ENCODE results near the gene CST6. TPM values are rescaled to one million over a fixed set of nuclear protein-coding genes. Genes with fewer than 3 reads are reported as not detected.

CST6 gene
- total and polyA plus RNA-seq, 4 donors: not detected

DNA sequence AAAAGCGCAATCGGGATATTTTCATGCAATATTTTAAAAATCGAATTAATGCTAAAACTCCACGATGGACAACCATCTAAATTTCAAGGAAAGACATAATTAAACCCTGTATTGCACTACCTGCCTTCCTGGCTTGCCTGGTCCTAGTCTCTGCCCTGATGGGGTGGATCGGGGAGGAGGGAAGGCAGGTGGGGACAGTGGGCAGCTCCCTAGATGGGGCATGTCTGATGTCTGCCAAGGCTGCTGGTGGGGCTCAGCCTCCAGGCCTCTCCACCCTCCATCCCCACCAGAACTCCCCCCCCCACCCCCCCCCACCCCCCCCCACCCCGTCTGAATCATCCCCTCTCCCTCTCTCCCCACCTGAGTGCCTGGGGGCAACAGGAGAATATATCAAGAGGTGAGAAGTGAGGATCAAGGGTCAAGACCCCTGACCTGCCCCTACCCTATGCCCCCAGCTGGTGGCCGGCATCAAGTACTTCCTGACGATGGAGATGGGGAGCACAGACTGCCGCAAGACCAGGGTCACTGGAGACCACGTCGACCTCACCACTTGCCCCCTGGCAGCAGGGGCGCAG lies 650 bp downstream of the CST6 start (continued):
- TF ChIP-seq, protein P1, sequence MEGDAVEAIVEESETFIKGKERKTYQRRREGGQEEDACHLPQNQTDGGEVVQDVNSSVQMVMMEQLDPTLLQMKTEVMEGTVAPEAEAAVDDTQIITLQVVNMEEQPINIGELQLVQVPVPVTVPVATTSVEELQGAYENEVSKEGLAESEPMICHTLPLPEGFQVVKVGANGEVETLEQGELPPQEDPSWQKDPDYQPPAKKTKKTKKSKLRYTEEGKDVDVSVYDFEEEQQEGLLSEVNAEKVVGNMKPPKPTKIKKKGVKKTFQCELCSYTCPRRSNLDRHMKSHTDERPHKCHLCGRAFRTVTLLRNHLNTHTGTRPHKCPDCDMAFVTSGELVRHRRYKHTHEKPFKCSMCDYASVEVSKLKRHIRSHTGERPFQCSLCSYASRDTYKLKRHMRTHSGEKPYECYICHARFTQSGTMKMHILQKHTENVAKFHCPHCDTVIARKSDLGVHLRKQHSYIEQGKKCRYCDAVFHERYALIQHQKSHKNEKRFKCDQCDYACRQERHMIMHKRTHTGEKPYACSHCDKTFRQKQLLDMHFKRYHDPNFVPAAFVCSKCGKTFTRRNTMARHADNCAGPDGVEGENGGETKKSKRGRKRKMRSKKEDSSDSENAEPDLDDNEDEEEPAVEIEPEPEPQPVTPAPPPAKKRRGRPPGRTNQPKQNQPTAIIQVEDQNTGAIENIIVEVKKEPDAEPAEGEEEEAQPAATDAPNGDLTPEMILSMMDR (IDR thresholded peaks at IDR 0.05; ENCODE audit: low read depth, low read length, missing input control): no peak
- TF ChIP-seq SP1 (IDR thresholded peaks at IDR 0.05) (no peak), TAF1 (conservative IDR thresholded peaks at IDR 0.05) (no peak), REST (IDR thresholded peaks at IDR 0.05) (no peak), EGR1 (IDR thresholded peaks at IDR 0.05; ENCODE audit: low read depth in 2 of 2) (no peak), FOXA2 (IDR thresholded peaks at IDR 0.05) (no peak)

GRCh38 chr11:66012946-66013761 lies 1.3 kb downstream of the CST6 start:
- TF ChIP-seq NR2F2 (IDR thresholded peaks at IDR 0.05) (no peak), SP1 (IDR thresholded peaks at IDR 0.05) (no peak), HNF4G (IDR thresholded peaks at IDR 0.05) (no peak), GABPA (IDR thresholded peaks at IDR 0.05 in 1 of 2, conservative IDR thresholded peaks at IDR 0.05 in 1 of 2) (no peak), EGR1 (IDR thresholded peaks at IDR 0.05; ENCODE audit: low read depth in 2 of 2) (no peak), TAF1 (conservative IDR thresholded peaks at IDR 0.05) (no peak), YY1 (IDR thresholded peaks at IDR 0.05) (no peak), FOXA1 (IDR thresholded peaks at IDR 0.05) (no peak), REST (IDR thresholded peaks at IDR 0.05) (no peak), JUND (IDR thresholded peaks at IDR 0.05) (no peak), FOXA2 (IDR thresholded peaks at IDR 0.05) (no peak), HNF4A (conservative IDR thresholded peaks at IDR 0.05) (no peak), ZBTB33 (IDR thresholded peaks at IDR 0.05) (no peak)
- TF ChIP-seq, protein P2, sequence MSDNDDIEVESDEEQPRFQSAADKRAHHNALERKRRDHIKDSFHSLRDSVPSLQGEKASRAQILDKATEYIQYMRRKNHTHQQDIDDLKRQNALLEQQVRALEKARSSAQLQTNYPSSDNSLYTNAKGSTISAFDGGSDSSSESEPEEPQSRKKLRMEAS (IDR thresholded peaks at IDR 0.05): no peak
- H3K4me3 ChIP-seq (ENCODE audit: low read depth in 1 of 3, low read length in 3 of 3): no peak overlapping the region
- H3K9ac ChIP-seq (ENCODE audit: low read depth in 1 of 2, low read length in 2 of 2): no peak overlapping the region
- H3K36me3 ChIP-seq (ENCODE audit: control insufficient read depth in 4 of 4, insufficient read depth in 3 of 4, low read depth in 1 of 4, low read length in 3 of 4): no peaks in the 10 kb centered on the region
- H3K9me3 ChIP-seq (ENCODE audit: control insufficient read depth in 4 of 4, low read length in 3 of 4): no peaks in the 10 kb centered on the region
- H3K27ac ChIP-seq (ENCODE audit: low read depth in 1 of 2, low read length in 2 of 2): no peak overlapping the region
- peaks cover 0 to 14% (median 0%) of the 10 kb centered on the region in 4 donors for H3K27me3 ChIP-seq (ENCODE audit: control insufficient read depth in 4 of 4, insufficient read depth in 4 of 4, low read length in 3 of 4)
- WGBS: 54% methylated on average over 12 of the region's 12 CpGs
- peaks cover 0 to 4% (median 1%) of the 10 kb centered on the region in 4 donors for H3K4me1 ChIP-seq (ENCODE audit: control insufficient read depth in 4 of 4, insufficient read depth in 4 of 4, low read length in 3 of 4)
- DNase-seq (ENCODE audit: low spot score): no peak

All from liver (tissue), 9 donors.